GM23248 (cell line): ENCODE results near the gene TRPM1. TPM values are rescaled to one million over a fixed set of nuclear protein-coding genes. Genes with fewer than 3 reads are reported as not detected.

ENCODE experiments used
- DNase-seq: peaks from one replicate; pipeline ENCODE4 v3.0.0-alpha.2; 2015
- H2AFZ ChIP-seq: fragments of 200-600 bp; sonication (generic); 2 replicates; pipeline ENCODE4 v1.6.1; 2016; ENCODE audit warnings: antibody characterized with exemption
- H3F3A ChIP-seq: fragments of 200-600 bp; sonication (generic); 2 replicates; pipeline ENCODE4 v1.6.1; 2016; ENCODE audit warnings: mild to moderate bottlenecking, antibody characterized with exemption, mixed run types; ENCODE audit not compliant: insufficient read depth
- H3K27ac ChIP-seq: fragments of 200-600 bp; sonication (generic); 2 replicates; pipeline ENCODE4 v1.5.1; 2016; ENCODE audit warnings: mild to moderate bottlenecking
- H3K27me3 ChIP-seq: fragments of 200-600 bp; sonication (generic); replicated peaks from 2 replicates; pipeline ENCODE4 v1.6.1; 2016; ENCODE audit warnings: mild to moderate bottlenecking; ENCODE audit not compliant: insufficient read depth
- H3K36me3 ChIP-seq: fragments of 200-600 bp; sonication (generic); 2 replicates; pipeline ENCODE4 v1.6.1; 2016; ENCODE audit warnings: low read depth, mild to moderate bottlenecking
- H3K4me1 ChIP-seq: fragments of 200-600 bp; sonication (generic); 2 replicates; pipeline ENCODE4 v1.6.1; 2016; ENCODE audit warnings: mild to moderate bottlenecking; ENCODE audit not compliant: insufficient read depth
- H3K4me2 ChIP-seq: fragments of 200-600 bp; sonication (generic); one replicate; pipeline ENCODE4 v1.6.1; 2016; ENCODE audit warnings: mild to moderate bottlenecking; ENCODE audit not compliant: unreplicated experiment
- H3K4me3 ChIP-seq: fragments of 200-600 bp; sonication (generic); 2 replicates; pipeline ENCODE4 v1.5.1; 2016; ENCODE audit warnings: mild to moderate bottlenecking
- H3K79me2 ChIP-seq: fragments of 200-600 bp; sonication (generic); 2 replicates; pipeline ENCODE4 v1.6.1; 2016; ENCODE audit warnings: mild to moderate bottlenecking; ENCODE audit not compliant: insufficient read depth
- H3K9ac ChIP-seq: fragments of 200-600 bp; sonication (generic); 2 replicates; pipeline ENCODE4 v1.6.1; 2016; ENCODE audit warnings: mild to moderate bottlenecking
- H3K9me2 ChIP-seq: fragments of 200-600 bp; sonication (generic); 2 replicates; pipeline ENCODE4 v1.6.1; 2016; ENCODE audit warnings: mixed run types, mild to moderate bottlenecking, moderate library complexity; ENCODE audit not compliant: insufficient read depth
- H3K9me3 ChIP-seq: fragments of 200-600 bp; sonication (generic); one replicate; pipeline ENCODE4 v1.6.1; 2017; ENCODE audit warnings: low read depth
- H4K20me1 ChIP-seq: fragments of 200-600 bp; sonication (generic); 2 replicates; pipeline ENCODE4 v1.6.0; 2016; ENCODE audit not compliant: insufficient read depth
- EZH2 ChIP-seq: fragments of 200-600 bp; sonication (generic); IDR thresholded peaks from 2 replicates; pipeline ENCODE4 v1.6.1; 2018; ENCODE audit warnings: antibody characterized with exemption, mild to moderate bottlenecking; ENCODE audit not compliant: insufficient read depth, poor library complexity, severe bottlenecking
- EZH2phosphoT487 ChIP-seq: fragments of 200-600 bp; sonication (generic); IDR thresholded peaks from 2 replicates; pipeline ENCODE4 v1.6.1; 2018; ENCODE audit warnings: antibody characterized with exemption, moderate library complexity, mild to moderate bottlenecking, low read depth; ENCODE audit not compliant: insufficient read depth
- WGBS, 2 experiments: methylation state at CpG; one replicate each; pipeline ENCODE4 v1.1.6; 2015 to 2017; ENCODE audit warnings: low lambda C conversion rate in 2 of 2, low coverage in 1 of 2; ENCODE audit errors: missing lambda C conversion rate in 2 of 2; 5-methylcytosine and 5-hydroxymethylcytosine counted together
- in situ Hi-C: fragments of 300-500 bp; cut with MboI; formaldehyde crosslinking; loops from 2 replicates; pipeline ENCODE4 v1.15.0; 2020
- polyA plus RNA-seq: library from polyadenylated mRNA; unstranded; fragments of >200 nt; fragmentation: Nextera tagmentation; extraction: Ambion mirVana; gene quantifications from 2 replicates; pipeline ENCODE4 v1.2.1, GENCODE V29; 2016
- total RNA-seq: library from RNA; depleted of rRNA; stranded (reverse); fragments of >200 nt; shearing (Covaris generic); gene quantifications from 2 replicates; pipeline ENCODE4 v1.2.3, GENCODE V29; 2014

The TRPM1 gene
- total and polyA plus RNA-seq, 2 experiments from 2014 or later = not detected

- in situ Hi-C loops = no loop called here
These were observed 38.6 kb downstream of the TRPM1 start for GRCh38 chr15:31062911-31063310.

DNA sequence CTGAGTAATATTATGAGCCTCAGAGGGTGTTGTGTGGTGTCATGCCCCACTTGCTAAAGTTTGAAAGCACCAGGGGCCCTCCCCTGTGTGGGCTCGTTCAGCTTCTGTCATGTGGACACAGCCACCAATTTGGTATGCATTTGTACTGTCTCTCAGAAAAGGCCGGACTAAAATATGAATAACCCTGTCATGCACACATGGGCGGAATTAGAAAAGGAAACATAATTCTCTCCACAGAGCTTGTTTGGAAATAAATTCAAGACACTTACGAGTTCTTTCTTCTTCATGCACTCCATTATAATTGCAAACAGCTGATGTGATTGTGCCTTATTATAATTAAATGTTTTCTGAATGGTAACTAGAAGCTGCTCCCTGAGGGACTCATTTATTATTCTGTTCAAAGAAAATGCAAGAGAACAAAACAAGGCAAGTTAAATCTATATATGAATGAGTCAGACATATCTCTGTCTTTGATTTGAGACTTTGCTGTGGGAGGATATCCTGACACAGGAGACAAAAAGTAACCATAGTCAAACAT is 39.1 kb downstream of the TRPM1 start:
- peak; percentile 36 for DNase-seq
- no peaks in the 10 kb centered on the region for H3K9me3 ChIP-seq
- peaks cover 8% of the 10 kb centered on the region; the same call in 1 of the 2 replicates for H3K27me3 ChIP-seq
- H3K4me2 ChIP-seq = peak overlapping the region; percentile 35
- H3K4me3 ChIP-seq = peak overlapping the region; percentile 51
- peaks cover 10% of the 10 kb centered on the region; the same call in 1 of the 2 replicates for H3F3A ChIP-seq
- no peaks in the 10 kb centered on the region for H4K20me1 ChIP-seq
- 0 to 2% methylated on average over 4 of the region's 4 CpGs for WGBS, 2 experiments
- H3K9me2 ChIP-seq = no peaks in the 10 kb centered on the region
- H3K79me2 ChIP-seq = no peaks in the 10 kb centered on the region
- TF ChIP-seq EZH2 (no peak), EZH2phosphoT487 (no peak)
- peaks cover 13% of the 10 kb centered on the region; the same call in 1 of the 2 replicates for H3K4me1 ChIP-seq
- H3K27ac ChIP-seq = no peak overlapping the region
- in situ Hi-C loops = no loop called here
- H3K9ac ChIP-seq = no peak overlapping the region
- no peaks in the 10 kb centered on the region for H3K36me3 ChIP-seq
- peak overlapping the region; percentile 35 for H2AFZ ChIP-seq

More at GRCh38 chr15:31062911-31063310, 38.6 kb downstream of the TRPM1 start:
- H3K9ac ChIP-seq = no peak overlapping the region
- no peak for TF ChIP-seq EZH2phosphoT487
- no peak for TF ChIP-seq EZH2
- H3K9me3 ChIP-seq = no peaks in the 10 kb centered on the region
- H3K36me3 ChIP-seq = no peaks in the 10 kb centered on the region
- peaks cover 13% of the 10 kb centered on the region; the same call in 1 of the 2 replicates for H3K4me1 ChIP-seq
- H3K79me2 ChIP-seq = no peaks in the 10 kb centered on the region
- H3K27me3 ChIP-seq = peaks cover 8% of the 10 kb centered on the region; the same call in 1 of the 2 replicates
- H3K27ac ChIP-seq = no peak overlapping the region
- WGBS, 2 experiments = 8 to 11% methylated on average over 17 of the region's 17 CpGs
- no peaks in the 10 kb centered on the region for H4K20me1 ChIP-seq
- H3K4me3 ChIP-seq = peak overlapping the region; percentile 51
- peaks cover 10% of the 10 kb centered on the region; the same call in 1 of the 2 replicates for H3F3A ChIP-seq
- peak; percentile 27 for DNase-seq
- peak overlapping the region; percentile 35 for H2AFZ ChIP-seq
- peak overlapping the region; percentile 35 for H3K4me2 ChIP-seq
- no peaks in the 10 kb centered on the region for H3K9me2 ChIP-seq

- Histone ChIP-seq H3K27ac (no peak overlapping the region), H4K20me1 (no peaks in the 10 kb centered on the region), H3K4me1 (peaks cover 13% of the 10 kb centered on the region; the same call in 1 of the 2 replicates), H3K9me2 (no peaks in the 10 kb centered on the region), H3K27me3 (peaks cover 10% of the 10 kb centered on the region; the same call in 1 of the 2 replicates), H3K79me2 (no peaks in the 10 kb centered on the region), H3K9me3 (no peaks in the 10 kb centered on the region), H3K4me2 (no peak overlapping the region), H3K9ac (no peak overlapping the region), H3K36me3 (no peaks in the 10 kb centered on the region), H3F3A (peaks cover 10% of the 10 kb centered on the region; the same call in 1 of the 2 replicates), H3K4me3 (no peak overlapping the region), H2AFZ (no peak overlapping the region)
- DNase-seq = no peak
- in situ Hi-C loops = no loop called here
- 70 to 78% methylated on average over 15 of the region's 15 CpGs for WGBS, 2 experiments
- TF ChIP-seq EZH2 = no peak
- TF ChIP-seq EZH2phosphoT487 = no peak
These were observed 40.9 kb downstream of the TRPM1 start for GRCh38 chr15:31060429-31061140.

GRCh38 chr15:31058236-31058962 is 43.1 kb downstream of the TRPM1 start:
- H2AFZ ChIP-seq = no peak overlapping the region
- no peak overlapping the region for H3K4me3 ChIP-seq
- TF ChIP-seq EZH2 (no peak), EZH2phosphoT487 (no peak)
- in situ Hi-C loops = no loop called here
- H3K9me3 ChIP-seq = no peaks in the 10 kb centered on the region
- H3K36me3 ChIP-seq = no peaks in the 10 kb centered on the region
- H3K9ac ChIP-seq = no peak overlapping the region
- H3K79me2 ChIP-seq = no peaks in the 10 kb centered on the region
- H3K27ac ChIP-seq = no peak overlapping the region
- no peaks in the 10 kb centered on the region for H3K9me2 ChIP-seq
- H3F3A ChIP-seq = peaks cover 10% of the 10 kb centered on the region; the same call in 1 of the 2 replicates
- 0 out of 2 replicates have a peak, but pooled peaks cover 10% of the 10 kb centered on the region for H3K27me3 ChIP-seq
- peaks cover 13% of the 10 kb centered on the region; the same call in 1 of the 2 replicates for H3K4me1 ChIP-seq
- no peaks in the 10 kb centered on the region for H4K20me1 ChIP-seq
- DNase-seq = no peak
- H3K4me2 ChIP-seq = no peak overlapping the region
- 71 to 80% methylated on average over 6 of the region's 6 CpGs for WGBS, 2 experiments
